ENCODE data around the gene CCDC6.
A peak's percentile ranks its signal among the peaks of the same experiment; 100 is the strongest.
"Not testable (repeated sequence)": the region's sequence is repeated elsewhere in the genome, so short reads cannot be mapped to it uniquely, and the experiment has no call there.

CCDC6 gene

GRCh38 chr10:59878289-59878688 is 28.1 kb downstream of the CCDC6 start:
- in situ Hi-C loops (cut with MboI; ENCODE audit: low pct_unique_long_range_greater_than_20kb, low sequenced_read_pairs, unreplicated experiment): no loop called here
- DNase-seq (ENCODE audit: low spot score): no peak

DNA sequence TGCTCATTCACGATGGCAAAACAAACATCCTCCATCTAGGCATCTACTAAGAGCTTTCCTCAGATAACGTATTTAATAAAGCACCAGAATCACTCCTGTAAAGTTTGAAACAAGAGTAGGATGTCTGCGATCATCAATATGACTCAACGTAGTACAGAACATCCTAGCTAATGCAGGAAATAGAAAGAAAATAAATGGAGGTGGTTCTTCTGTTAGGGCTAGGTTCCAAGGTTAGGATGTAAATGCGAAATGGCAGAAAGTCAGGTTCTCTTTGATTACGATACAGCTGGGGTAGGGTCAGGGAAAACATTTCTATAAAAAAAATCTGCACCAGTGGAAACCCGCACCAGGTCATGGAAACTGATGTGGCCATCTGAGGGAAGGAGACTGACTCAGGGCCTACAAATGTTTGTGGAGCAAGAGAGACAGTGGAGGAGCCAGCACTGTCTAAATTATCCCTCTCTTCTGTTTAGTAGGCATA is 29.1 kb downstream of the CCDC6 start:
- in situ Hi-C loops (cut with MboI; ENCODE audit: low pct_unique_long_range_greater_than_20kb, low sequenced_read_pairs, unreplicated experiment): no loop called here
- TF ChIP-seq, protein P1, sequence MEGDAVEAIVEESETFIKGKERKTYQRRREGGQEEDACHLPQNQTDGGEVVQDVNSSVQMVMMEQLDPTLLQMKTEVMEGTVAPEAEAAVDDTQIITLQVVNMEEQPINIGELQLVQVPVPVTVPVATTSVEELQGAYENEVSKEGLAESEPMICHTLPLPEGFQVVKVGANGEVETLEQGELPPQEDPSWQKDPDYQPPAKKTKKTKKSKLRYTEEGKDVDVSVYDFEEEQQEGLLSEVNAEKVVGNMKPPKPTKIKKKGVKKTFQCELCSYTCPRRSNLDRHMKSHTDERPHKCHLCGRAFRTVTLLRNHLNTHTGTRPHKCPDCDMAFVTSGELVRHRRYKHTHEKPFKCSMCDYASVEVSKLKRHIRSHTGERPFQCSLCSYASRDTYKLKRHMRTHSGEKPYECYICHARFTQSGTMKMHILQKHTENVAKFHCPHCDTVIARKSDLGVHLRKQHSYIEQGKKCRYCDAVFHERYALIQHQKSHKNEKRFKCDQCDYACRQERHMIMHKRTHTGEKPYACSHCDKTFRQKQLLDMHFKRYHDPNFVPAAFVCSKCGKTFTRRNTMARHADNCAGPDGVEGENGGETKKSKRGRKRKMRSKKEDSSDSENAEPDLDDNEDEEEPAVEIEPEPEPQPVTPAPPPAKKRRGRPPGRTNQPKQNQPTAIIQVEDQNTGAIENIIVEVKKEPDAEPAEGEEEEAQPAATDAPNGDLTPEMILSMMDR (IDR thresholded peaks at IDR 0.05; ENCODE audit: extremely low read depth, insufficient read depth, missing control alignments): no peak
- DNase-seq (ENCODE audit: low spot score): no peak

More at GRCh38 chr10:59878289-59878688, 28.1 kb downstream of the CCDC6 start:
- TF ChIP-seq, protein P1 (IDR thresholded peaks at IDR 0.05; ENCODE audit: extremely low read depth, insufficient read depth, missing control alignments): no peak

DNA sequence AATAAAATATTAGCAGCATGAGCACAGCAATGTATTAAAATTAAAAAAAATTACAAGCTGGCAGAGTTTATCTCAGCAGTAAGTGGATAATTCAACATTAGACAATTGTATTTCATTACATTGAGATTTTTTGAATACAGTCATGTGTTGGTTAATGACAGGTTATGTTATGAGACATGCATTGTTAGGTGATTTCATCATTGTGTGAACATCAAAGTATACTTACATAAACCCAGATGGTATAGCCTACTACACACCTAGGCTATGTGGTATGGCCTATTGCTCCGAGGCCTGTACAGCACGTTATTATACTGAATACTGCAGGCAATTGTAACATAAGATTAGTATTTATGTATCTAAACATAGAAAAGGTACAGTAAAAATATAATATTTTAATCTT is 29.7 kb downstream of the CCDC6 start:
- in situ Hi-C loops (cut with MboI; ENCODE audit: low pct_unique_long_range_greater_than_20kb, low sequenced_read_pairs, unreplicated experiment): no loop called here
- DNase-seq (ENCODE audit: low spot score): no peak

GRCh38 chr10:59876208-59876607 is 30.1 kb downstream of the CCDC6 start:
- DNase-seq (ENCODE audit: low spot score); in situ Hi-C loops (cut with MboI; ENCODE audit: low pct_unique_long_range_greater_than_20kb, low sequenced_read_pairs, unreplicated experiment): not testable (repeated sequence)

More for the DNA sequence above, 29.7 kb downstream of the CCDC6 start:
- TF ChIP-seq, protein P1 (IDR thresholded peaks at IDR 0.05; ENCODE audit: extremely low read depth, insufficient read depth, missing control alignments): no peak

DNA sequence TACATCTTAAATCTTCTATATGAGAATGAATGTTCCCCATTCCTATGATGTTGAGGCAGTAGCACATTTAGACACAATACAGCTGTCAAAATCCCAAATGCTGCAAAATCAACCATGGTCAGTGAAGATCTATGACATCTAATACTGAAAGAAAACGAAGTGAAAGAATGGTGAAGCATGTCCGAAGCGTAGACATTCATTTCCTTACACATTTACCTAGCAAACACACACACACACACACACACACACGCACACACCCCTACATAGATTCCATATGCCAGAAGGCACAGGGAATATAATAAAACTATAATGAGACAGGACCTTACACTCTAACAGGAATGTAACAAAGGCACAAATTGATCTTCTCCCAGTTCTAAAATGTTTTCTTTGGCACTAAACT is 32.5 kb downstream of the CCDC6 start:
- TF ChIP-seq, protein P1 (IDR thresholded peaks at IDR 0.05; ENCODE audit: extremely low read depth, insufficient read depth, missing control alignments): no peak
- in situ Hi-C loops (cut with MboI; ENCODE audit: low pct_unique_long_range_greater_than_20kb, low sequenced_read_pairs, unreplicated experiment): loop anchor here (25.0 kb wide), 1 partner anchor 163 kb away; no protein-coding TSS in a partner anchor
- DNase-seq (ENCODE audit: low spot score): peak; percentile 39

DNA sequence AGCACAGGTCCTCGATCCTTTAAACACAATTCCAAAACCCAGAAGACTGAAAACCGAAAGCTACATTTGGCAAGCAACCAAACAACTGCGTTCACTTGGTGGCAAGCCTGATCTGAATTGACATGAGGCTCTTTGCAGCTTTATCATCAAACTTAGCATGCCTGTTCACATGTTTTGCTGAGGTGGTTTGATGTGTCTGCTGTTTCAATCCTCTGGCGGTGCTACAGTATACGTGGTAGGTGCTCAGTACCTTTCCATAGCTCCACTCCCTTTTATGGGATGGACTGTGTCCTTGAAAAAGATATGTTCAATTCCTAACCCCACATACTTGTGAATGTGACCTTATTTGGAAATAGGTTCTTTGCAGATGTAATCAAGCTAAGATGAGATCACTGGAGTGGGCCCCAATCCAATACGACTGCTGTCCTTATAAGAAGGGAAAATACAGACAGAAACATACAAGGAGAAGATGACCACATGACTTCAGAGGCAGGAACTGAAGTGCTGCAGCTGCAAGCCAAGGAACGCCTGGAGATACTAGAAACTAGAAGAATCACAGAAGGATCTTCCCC is 33.4 kb downstream of the CCDC6 start:
- in situ Hi-C loops (cut with MboI; ENCODE audit: low pct_unique_long_range_greater_than_20kb, low sequenced_read_pairs, unreplicated experiment): loop anchor here (25.0 kb wide), 1 partner anchor 164 kb away; no protein-coding TSS in a partner anchor
- TF ChIP-seq, protein P1 (IDR thresholded peaks at IDR 0.05; ENCODE audit: extremely low read depth, insufficient read depth, missing control alignments): no peak
- DNase-seq (ENCODE audit: low spot score): no peak

DNA sequence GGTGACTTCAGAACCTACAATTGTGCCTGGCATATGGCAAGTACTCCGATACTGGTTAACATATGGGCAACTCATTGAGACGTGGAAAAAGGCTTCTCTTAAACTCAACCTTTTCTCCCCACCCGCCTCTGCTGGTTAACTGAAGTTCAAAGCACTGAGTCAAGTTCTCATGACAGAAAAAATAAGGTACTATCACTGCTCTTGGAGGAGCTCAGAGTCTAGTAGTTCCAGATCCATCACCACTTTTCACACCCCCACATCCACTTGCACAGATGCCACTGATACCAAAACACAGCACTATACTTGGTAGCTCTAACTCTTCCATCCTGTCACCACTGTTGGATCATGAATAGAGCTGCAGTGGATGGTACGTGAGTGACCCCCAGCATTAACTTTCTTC is 36.2 kb downstream of the CCDC6 start:
- no peak for DNase-seq (ENCODE audit: low spot score)
- in situ Hi-C loops (cut with MboI; ENCODE audit: low pct_unique_long_range_greater_than_20kb, low sequenced_read_pairs, unreplicated experiment): loop anchor here (25.0 kb wide), 1 partner anchor 167 kb away; no protein-coding TSS in a partner anchor

More for the DNA sequence above, 36.2 kb downstream of the CCDC6 start:
- TF ChIP-seq, protein P1 (IDR thresholded peaks at IDR 0.05; ENCODE audit: extremely low read depth, insufficient read depth, missing control alignments): no peak

All from GM13977 (cell line).